Peyer's patch (tissue), 4 donors: ENCODE measurements around the gene ANKS1A.

Source experiments
- POLR2A ChIP-seq, 2 donors: fragments of 450-650 bp; IDR thresholded peaks; one replicate each; pipeline ENCODE4 v1.5.1; 2017; ENCODE audit warnings: antibody characterized with exemption in 2 of 2, mild to moderate bottlenecking in 2 of 2, moderate library complexity in 2 of 2
- TF ChIP-seq, protein P1 (sequence below), 6 experiments: fragments of 450-650 bp in 4 of 6; fragments of 200-600 bp in 2 of 6; sonication (generic) in 1 of 6; IDR thresholded peaks; one replicate each; pipeline ENCODE4 v1.5.1; 2017 to 2019; ENCODE audit warnings: antibody characterized with exemption in 6 of 6, mild to moderate bottlenecking in 3 of 6, moderate library complexity in 1 of 6

- no peak for TF ChIP-seq POLR2A (IDR thresholded peaks at IDR 0.05)
- TF ChIP-seq, protein P1, sequence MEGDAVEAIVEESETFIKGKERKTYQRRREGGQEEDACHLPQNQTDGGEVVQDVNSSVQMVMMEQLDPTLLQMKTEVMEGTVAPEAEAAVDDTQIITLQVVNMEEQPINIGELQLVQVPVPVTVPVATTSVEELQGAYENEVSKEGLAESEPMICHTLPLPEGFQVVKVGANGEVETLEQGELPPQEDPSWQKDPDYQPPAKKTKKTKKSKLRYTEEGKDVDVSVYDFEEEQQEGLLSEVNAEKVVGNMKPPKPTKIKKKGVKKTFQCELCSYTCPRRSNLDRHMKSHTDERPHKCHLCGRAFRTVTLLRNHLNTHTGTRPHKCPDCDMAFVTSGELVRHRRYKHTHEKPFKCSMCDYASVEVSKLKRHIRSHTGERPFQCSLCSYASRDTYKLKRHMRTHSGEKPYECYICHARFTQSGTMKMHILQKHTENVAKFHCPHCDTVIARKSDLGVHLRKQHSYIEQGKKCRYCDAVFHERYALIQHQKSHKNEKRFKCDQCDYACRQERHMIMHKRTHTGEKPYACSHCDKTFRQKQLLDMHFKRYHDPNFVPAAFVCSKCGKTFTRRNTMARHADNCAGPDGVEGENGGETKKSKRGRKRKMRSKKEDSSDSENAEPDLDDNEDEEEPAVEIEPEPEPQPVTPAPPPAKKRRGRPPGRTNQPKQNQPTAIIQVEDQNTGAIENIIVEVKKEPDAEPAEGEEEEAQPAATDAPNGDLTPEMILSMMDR (IDR thresholded peaks at IDR 0.05) = no peak
Observed at GRCh38 chr6:34973547-34974248, 84.6 kb downstream of the ANKS1A start.
